AG09319 (cell line): ENCODE results near the gene DENND6A.
"Not testable (repeated sequence)": the region's sequence is repeated elsewhere in the genome, so short reads cannot be mapped to it uniquely, and the experiment has no call there.

ENCODE experiments used
- DNase-seq: peaks from one replicate; pipeline ENCODE4 v3.0.0-alpha.2; 2010; ENCODE audit warnings: low read depth; ENCODE audit errors: extremely low read depth
- CTCF ChIP-seq: IDR thresholded peaks from 2 replicates; pipeline ENCODE4 v1.5.1; 2011; ENCODE audit warnings: low read depth, mild to moderate bottlenecking, inconsistent platforms, low read length, moderate library complexity

DENND6A gene

GRCh38 chr3:57694146-57694545 lies 1.3 kb upstream of the DENND6A start:
- DNase-seq = no peak
- TF ChIP-seq CTCF = no peak

GRCh38 chr3:57692133-57692395 lies 813 bp downstream of the DENND6A start:
- not testable (repeated sequence) for DNase-seq

GRCh38 chr3:57691411-57692132 lies 1.3 kb downstream of the DENND6A start:
- TF ChIP-seq CTCF = no peak
- no peak for DNase-seq

- DNase-seq = no peak
Measured at GRCh38 chr3:57689367-57690053, 3.4 kb downstream of the DENND6A start.

DNA sequence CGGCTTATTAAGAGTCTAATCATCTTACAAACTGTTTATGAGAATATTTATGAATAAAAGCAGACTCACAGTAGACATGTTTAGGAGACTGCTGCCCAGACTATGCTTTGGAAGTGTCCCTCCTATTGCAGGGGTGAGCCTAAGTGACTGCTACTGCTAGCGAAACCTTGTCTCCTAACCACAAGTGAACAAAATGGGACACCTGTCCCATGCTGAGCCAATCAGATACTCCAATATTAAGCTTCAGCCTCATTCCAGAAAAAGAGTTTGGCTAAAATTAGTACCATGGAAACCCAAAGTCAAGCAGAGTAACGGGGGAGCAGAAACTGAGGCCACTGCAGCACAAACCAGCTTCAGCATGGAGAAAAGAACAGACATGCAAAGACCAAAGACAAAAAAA lies 4.6 kb downstream of the DENND6A start:
- no peak for DNase-seq
- TF ChIP-seq CTCF = no peak

More at GRCh38 chr3:57689367-57690053, 3.4 kb downstream of the DENND6A start:
- TF ChIP-seq CTCF = no peak

GRCh38 chr3:57683286-57683685 lies 9.6 kb downstream of the DENND6A start:
- DNase-seq = no peak
- no peak for TF ChIP-seq CTCF

- TF ChIP-seq CTCF = peak; percentile 20
- no peak for DNase-seq
Measured at GRCh38 chr3:57682284-57682683, 10.6 kb downstream of the DENND6A start.

DNA sequence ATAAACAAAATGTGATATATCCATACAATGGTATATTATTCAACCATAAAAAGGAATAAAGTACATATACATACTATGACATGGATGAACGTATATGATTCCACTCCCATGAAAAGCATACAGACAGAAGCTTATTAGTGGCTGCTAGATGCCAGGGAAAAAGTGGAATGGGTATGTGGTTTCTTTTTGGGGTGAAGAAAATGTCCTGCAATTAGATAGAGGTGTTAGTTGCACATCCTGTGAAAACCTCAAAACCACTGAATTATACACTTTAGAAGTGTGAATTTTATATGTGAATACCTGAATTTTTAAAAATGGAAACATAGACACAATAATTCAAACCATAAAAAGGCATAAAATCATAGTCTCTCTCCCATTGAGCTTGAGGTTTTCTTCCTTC lies 11.2 kb downstream of the DENND6A start:
- DNase-seq = no peak
- no peak for TF ChIP-seq CTCF
